TTC549 (cell line): Measurements from ENCODE around the gene PHPT1.
"Not testable (repeated sequence)": the region's sequence is repeated elsewhere in the genome, so short reads cannot be mapped to it uniquely, and the experiment has no call there.

ENCODE experiments used
- FAIRE-seq: peaks from 2 replicates; lab custom pipeline; 2012; peaks lifted over from hg19 to GRCh38; lab: Jason Lieb, UNC

Gene PHPT1

DNA sequence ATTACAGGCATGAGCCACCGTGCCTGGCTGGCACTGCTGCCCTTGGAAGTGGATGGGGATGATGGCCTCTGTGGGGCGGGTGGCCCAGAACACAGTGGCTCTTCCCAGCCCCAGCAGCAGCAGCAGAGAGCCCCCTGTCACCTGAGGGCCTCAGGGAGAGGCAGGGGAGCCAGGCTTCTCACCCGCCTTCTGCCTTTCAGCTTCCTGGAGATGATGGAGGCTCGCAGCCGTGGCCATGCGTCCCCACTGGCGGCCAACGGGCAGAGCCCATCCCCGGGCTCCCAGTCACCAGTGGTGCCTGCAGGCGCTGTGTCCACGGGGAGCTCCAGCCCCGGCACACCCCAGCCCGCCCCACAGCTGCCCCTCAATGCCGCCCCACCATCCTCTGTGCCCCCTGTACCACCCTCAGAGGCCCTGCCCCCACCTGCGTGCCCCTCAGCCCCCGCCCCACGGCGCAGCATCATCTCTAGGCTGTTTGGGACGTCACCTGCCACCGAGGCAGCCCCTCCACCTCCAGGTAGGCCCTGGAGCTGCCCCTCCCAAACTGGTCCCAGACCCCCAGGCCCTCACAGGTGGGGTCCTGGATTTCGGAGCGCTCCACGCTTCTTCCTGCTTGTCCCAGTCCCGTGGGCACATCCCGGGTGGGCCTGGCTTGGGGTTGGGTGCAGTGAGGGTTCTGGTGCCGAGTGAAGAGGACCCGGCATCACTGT is 11.9 kb upstream of the PHPT1 start:
- no peak for FAIRE-seq

DNA sequence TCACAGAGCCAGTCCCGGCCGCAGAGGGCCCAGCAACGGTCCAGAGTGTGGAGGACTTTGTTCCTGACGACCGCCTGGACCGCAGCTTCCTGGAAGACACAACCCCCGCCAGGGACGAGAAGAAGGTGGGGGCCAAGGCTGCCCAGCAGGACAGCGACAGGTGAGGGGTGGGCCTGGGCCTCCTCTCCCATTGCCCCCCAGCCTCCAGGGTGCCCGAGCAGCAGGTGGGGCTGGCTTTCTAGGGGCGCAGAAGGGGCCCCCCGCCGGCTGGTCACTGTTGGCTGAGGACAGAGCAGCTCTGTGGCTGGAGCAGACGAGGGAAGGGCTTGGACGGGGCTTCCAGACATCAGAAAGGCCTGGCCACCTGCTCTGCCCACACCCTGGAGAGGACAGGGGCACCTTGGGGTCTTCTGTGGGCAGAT is 11.3 kb upstream of the PHPT1 start:
- not testable (repeated sequence) for FAIRE-seq

DNA sequence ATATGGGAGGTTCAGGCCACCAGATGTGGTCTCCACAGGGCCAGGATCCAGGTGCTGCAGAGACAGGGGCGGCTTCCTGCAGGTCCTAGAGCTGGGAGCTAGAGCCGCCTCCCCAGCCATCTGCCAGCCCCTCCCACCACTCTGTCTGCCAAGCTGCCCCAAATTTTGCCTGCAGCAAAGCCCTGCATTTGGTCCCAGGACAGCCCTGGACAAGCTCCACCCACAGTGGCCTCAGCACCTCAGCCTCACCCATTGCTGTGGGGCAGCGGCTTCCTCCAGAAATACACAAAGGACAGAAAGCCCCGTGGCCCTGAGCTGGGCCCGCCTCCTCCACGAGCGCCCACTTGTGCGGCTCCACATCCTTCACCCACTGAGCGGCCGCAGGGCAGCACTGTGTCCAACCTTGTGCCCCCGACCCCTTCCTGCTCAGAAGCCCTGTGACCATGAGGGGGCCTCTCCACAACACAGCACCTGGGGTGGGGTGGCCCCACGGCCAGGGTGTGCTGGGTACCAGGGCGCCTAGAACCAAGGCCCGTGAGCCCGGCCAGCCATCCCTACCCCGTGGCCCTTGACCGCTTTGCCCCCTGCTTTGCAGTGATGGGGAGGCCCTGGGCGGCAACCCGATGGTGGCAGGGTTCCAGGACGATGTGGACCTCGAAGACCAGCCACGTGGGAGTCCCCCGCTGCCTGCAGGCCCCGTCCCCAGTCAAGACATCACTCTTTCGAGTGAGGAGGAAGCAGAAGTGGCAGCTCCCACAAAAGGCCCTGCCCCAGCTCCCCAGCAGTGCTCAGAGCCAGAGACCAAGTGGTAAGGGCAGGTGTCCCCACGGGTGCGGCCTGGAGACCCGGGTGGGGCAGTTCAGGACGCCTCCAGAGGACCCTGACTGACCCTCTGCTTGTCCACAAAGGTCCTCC is 10.6 kb upstream of the PHPT1 start:
- no peak for FAIRE-seq

DNA sequence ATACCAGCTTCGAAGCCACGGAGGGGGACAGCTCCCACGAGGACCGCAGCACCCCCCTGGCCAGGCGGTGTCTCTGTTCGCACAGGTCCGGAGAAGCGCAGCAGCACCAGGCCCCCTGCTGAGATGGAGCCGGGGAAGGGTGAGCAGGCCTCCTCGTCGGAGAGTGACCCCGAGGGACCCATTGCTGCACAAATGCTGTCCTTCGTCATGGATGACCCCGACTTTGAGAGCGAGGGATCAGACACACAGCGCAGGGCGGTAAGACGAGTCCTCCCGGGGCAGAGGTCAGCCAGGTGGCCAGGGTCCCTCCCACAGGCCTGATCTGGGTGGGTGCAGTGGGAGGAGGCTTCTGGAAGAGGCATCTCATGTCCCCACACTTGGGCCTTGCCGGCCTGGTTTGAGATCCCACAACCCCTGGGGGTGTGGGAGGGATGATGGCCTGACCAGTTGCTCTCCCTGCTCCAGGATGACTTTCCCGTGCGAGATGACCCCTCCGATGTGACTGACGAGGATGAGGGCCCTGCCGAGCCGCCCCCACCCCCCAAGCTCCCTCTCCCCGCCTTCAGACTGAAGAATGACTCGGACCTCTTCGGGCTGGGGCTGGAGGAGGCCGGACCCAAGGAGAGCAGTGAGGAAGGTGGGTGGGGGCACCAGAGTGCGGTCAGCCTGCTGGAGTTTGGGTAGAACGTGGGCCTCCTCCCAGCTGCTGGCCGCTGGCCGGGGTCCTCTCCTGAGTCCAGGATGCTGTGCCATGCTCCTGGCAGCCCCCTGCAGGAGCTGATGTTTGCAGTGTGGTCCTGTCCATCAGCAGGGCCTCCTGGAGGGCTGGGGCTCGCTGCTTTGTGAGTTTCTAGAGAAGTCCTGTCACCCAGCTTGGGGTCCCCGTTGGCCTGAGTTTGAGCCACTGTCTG is 9.7 kb upstream of the PHPT1 start:
- no peak for FAIRE-seq

DNA sequence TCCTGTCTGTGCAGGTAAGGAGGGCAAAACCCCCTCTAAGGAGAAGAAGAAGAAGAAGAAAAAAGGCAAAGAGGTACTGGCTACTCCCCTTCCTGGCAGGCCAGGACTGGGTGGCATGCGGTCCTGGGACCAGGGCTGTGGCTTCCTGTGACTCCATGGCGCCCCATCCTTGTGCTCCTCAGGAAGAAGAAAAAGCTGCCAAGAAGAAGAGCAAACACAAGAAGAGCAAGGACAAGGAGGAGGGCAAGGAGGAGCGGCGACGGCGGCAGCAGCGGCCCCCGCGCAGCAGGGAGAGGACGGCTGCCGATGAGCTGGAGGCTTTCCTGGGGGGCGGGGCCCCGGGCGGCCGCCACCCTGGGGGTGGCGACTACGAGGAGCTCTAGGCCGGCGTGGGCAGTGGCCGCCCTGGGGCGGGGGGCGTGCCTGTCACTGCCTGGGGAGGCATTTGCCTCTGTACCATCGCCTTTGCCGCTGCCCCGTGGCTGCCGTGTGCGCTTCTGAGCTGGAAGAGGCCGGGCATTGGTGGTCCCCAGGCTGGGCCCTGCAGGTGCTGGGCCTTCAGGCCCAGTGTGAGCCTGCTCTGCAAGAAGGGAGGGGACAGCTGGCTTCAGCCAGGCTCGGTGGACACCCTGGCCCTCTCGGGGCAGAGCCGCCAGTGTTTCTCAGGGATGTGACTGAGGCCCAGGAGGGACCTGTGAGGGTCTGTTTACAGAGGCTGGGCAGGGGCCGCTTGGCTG is 8.9 kb upstream of the PHPT1 start:
- FAIRE-seq = no peak

DNA sequence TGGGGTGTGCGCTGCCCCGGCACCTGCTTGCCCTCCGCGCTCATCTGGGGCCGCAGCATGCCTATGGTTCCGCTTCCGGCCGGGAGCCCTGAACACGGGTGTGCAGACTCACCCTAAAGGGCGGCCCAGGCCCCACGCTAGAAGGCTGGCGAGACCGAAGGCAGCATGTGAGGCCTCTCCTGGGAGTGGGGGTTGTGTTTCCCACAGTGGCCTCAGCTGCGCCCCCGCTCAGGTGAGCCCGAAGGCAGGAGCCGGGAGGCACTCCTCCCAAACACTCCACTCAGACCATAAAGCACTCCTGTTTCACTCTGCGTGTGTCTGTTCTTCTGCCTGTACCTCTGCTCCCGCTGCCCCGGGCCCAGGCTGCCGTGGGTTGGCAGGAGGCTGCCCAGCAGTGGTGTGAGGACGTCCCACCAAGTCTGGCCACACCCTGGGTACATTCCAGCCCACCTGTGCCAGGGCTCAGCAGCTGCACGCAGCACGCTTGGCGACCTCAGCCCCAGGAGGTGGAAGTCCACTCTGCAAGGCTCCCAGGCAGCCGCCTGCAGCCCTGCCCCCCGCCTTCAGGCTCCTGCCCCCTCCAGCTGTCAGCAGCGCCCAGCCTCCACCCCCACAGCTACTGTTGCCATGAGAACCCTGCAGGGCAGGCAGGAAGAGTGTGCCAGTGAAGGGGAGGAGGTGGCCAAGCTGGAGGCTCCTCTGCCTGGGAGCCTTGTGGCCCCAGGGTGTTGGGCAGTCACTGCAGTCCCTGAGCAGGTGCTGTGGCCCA is 8.1 kb upstream of the PHPT1 start:
- FAIRE-seq = no peak

DNA sequence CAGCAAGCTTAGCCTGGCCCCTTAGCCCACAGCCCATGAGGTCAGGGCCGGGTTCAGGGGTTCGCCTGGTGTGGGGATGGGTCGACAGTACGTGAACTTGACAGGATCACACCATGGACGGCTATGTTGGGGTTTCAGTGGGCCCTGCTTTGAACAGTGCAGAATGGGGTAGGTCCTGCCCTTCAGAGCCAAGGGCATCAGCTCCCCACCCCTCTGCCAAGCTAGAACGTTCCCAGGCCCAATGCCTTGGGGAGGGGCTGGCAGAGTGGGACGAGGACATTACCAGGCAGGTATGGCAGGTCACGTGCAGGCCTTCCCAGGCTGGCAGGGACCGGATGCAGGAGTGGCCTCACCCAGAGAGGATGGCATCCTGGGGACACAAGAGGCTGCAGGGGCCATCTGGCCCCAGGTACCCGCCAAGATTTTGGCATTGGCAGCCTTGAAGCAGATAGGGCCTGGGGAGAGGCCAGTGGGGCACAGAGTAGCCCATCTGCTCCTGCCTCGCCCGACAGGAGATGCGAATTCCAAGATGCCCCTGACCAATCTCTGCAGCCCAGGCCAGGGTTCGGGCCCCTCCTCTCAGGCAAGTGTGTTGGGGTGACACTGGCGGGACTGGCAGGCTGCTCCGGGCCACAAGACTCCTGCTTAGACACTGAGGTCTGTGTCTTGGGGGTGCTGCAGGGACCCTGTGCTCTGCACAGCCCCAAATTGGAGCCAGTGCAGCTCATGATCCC is 7.4 kb upstream of the PHPT1 start:
- not testable (repeated sequence) for FAIRE-seq

DNA sequence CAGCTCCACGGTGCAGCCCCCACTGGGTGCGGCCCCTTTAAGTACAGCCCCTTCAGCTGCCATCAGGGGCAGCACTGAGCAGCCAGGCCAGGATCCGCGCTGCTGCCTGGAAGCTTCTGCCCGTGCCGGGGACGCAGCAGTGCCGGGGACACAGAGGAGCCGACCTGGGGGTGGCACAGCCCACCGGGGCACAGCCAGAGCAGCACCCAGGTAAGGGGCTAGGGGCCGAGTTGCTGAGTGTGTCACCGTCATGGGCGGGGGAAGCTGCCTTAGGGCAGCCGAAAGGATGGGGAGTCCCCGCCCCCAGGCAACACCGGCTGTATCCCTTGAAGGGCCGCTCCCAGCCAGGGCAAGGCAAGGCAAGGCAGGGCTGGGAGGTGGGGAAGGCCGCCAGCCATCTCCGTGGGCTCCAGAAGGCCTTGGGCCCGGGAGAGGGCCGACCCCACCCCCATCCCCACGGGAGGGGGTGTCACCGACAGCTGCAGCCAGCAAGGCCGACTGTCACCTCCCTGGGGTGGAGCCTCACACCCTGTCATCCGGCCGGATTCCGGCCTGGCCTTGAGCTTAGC is 6.7 kb upstream of the PHPT1 start, which contains the start of gene AJM1:
Gene AJM1 (plus strand): TSS at position 99 of the 569 bp plus-strand sequence. CDS start 1,937 bp downstream, outside the sequence.
- FAIRE-seq = not testable (repeated sequence)

DNA sequence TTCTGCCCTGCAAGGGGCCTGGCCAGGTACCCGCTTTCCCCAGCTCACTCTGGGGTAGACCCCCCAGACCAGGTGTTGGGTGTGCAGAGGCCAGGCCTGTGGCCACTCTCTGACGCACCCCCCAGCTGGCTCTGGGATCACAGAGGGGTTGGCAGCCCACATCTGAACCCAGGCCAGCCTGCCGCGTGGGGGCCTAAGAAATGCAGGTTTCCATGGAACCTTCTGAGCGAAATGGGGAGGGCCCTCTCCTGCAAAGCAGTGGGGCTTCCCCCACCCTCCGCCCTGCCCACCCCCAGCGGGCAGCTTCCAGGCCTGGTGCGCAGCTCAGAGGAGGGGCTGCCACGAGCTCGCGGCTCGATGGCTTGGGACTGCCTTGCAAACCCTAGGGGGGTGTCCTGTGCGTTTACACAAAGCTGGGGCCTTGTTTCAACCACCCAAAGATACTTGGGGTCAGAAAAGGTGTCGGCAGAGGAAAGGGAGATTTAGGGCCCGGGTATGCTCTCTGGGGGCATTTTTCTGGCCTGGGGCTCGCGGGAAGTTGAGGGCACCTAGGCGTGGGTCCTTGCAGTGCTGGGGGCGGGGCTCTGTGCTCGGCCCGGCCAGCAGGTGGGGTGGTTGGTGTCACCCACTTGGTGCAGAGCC is 5.9 kb upstream of the PHPT1 start:
- FAIRE-seq = not testable (repeated sequence)

DNA sequence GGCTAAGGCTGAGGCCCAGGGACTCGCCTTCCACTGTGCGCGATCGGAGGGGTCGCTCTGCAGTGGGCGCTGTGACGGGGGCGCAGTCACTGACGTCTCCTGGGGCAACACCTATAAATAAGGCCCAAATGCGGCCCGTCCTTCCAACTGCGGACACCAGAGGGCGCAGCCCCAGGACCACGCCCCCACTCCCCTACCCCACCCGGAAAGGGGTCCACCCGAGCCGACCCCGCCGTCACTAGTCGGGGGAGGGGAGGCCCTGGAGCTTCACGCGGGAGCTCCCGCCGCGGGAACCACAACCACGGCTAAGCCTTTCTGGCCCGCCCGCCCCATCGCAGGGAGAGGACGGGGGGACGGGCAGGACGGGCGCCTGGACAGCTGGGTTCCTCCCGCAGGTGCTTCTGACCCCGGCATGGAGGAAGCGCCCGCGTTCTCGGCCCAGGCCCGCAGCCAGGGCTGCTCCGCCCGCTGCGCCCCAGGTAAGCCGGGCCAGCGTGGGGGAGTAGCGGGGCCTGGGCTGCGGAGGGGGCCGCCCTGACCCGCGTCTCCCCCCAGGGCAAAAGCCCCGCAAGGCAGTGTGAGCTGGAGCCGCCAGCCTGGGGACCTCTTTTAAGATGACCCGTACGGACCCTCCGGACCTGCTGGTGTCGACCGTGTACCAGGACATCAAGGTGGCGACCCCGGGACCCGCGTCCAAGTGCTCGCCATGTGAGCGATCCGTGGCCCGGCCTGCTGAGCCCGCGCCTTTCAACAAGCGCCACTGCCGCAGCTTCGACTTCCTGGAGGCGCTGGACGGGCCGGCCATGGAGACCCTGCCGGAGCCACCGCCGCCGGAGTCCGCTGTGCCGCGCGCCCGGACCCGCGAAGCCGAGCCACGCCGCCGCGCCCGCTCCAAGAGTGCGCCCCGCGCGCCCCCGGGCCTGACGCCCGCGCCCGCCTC is 5.1 kb upstream of the PHPT1 start:
- FAIRE-seq = not testable (repeated sequence)

DNA sequence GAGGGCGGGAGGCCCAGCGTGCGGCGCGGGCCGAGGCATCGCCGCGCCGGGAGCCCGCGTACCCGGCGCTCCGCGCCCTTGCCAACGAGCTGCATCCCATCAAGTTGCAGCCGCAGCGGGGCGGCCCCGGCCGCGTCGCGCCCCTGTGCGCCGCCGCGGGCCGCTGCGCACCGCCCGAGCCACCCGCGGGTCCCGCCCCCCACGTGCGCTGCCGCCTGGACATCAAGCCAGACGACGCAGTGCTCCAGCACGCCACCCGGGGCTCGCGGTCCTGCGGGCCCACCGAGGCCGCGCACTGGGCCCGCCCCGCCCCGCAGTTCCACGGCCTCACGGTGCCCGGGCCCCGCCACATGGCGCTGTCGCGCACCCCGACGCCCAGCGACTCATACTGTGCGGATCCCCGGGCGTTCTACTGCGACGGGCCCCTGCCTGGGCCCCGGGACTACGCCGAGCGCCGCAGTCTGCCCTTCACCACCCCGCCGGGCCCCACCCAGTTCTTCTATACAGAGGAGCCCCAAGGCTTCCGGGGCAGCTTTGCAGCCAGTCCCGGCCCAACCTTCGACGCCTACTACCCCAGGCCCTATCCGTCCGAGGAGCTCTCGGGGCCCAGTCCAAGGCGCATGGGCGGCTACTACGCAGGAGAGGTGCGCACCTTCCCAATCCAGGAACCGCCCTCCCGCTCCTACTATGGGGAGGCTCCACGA is 4.3 kb upstream of the PHPT1 start:
- FAIRE-seq = no peak

DNA sequence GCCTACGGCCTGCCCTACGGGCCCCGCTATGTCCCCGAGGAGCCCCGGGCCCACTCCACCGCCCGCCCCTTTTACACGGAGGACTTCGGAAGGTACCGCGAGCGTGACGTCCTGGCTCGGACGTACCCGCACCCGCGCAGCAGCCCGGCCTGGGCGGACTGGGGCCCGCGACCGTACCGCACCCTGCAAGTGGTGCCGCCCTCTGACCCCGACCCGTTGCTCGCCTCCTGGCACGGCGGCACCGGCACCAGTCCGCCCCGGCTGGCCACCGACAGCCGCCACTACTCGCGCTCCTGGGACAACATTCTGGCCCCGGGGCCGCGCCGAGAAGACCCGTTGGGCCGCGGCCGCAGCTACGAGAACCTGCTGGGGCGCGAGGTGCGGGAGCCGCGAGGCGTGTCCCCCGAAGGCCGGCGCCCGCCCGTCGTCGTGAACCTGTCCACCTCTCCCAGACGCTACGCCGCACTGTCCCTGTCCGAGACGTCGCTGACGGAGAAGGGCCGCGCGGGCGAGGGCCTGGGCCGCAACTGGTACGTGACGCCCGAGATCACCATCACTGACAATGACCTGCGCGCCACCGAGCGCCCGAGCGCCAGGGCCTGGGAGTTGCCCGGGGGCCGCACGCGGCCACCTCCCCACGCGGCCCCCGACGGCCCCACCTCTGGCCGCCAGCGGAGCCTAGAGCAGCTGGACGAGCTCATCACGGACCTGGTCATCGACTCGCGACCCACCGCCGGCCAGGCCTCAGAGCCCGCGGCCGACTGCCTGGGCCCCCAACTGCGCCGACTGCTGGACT is 3.5 kb upstream of the PHPT1 start:
- no peak for FAIRE-seq

DNA sequence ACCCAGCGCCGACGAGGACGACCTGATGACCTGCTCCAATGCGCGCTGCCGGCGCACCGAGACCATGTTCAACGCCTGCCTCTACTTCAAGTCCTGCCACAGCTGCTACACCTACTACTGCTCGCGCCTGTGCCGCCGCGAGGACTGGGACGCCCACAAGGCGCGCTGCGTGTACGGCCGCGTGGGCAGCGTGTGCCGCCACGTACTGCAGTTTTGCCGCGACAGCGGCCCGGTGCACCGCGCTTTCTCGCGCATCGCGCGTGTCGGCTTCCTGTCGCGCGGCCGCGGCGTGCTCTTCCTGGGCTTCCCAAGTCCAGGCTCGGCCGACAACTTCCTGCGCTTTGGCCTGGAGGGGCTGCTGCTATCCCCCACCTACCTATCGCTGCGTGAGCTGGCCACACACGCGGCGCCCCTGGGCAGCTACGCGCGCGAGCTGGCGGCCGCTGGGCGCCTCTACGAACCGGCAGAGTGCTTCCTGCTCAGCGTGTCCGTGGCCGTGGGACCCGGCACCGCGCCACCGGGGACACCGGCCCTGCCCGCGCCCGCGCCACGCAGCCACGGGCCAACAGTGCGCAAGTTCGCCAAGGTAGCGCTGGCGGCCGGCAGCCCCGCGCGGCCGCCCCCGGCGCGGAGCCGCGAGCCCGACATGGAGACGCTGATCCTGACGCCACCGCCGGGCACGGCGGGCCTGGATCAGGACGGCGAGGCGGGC is 2.7 kb upstream of the PHPT1 start:
- FAIRE-seq = no peak

DNA sequence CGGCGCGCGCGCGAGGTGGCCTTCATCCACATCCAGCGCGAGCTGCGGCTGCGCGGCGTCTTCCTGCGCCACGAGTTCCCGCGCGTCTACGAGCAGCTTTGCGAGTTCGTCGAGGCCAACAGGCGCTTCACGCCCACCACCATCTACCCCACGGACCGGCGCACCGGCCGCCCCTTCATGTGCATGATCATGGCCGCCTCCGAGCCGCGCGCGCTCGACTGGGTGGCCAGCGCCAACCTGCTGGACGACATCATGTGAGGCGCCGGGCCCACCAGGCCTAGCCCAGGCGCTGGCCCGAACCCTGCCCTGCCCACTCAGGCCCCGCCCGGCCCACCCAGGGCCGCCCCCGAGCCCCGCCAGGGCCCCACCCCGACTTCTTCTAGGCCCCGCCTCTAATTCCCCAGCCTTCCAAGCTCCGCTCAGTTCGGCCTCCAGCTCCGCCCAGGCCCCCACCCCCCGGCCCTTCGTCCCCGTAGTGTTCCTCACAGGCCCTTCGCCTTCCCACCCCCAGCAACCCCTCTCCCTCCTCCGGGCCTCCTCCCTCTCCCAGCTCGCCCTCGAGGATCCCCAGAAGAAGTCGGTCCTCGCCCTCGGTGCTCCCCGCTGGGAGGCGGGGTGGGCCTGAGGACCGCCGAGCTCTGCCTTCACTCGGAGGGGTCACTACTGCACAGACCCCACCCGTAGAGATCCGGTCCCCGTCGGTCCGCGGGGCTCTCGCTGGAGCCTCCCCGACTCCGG is 2.0 kb upstream of the PHPT1 start:
- FAIRE-seq = no peak

DNA sequence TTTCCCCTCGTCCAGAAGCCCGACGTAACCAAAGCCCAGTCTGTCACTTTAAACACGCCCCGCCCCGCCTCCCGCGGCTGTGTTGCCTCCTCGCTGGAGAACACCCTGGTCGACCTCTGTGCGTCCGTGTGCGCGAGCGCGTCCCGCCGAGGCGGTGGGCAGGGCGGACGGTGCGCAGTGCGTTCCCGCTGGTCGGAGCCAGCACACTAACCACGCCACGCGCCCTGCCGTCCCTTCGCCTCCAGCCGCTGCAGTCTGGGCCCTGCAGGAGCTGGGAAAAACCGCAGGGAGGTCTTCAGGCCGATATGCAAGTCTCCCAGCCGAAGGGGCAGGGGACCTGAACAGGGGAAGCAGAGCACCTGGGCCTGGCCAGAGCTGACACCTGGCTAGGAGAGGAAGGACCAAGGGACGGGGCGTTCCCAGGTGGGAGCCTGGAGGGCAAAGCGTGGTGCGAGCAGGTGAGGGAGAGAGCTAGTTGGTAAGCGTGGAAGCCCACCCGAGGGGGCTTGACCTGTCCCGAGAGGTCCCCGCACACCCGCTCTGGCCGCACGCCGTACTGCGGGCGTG is 1.3 kb upstream of the PHPT1 start:
- no peak for FAIRE-seq
